NCI-H1092 (cell line): ENCODE measurements around the gene COG6.

ENCODE experiments used
- DNase-seq: peaks from one replicate; lab custom pipeline; 2025; lab: John Stamatoyannopoulos, UW

COG6 gene

GRCh38 chr13:39770221-39771090 lies 115.0 kb downstream of the COG6 start:
- no peak for DNase-seq

DNA sequence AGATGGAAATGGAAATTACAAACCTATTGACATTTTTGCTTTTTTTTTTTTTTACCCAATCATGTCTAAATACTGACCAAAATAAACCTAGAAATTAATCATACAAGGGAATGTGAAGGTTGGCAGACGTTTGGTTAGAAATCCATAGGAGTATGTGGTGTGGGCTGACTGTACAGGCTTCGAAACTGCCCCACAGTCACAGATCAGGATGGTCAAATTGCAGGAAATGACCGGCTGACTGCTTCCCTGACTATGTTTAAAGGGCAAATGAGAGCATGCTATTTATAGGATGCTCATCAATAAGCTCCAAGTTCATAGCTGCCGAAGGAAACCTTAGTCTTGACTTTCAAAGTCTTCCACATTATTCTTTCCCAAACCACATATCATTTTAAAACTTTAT lies 118.4 kb downstream of the COG6 start:
- DNase-seq: no peak

DNA sequence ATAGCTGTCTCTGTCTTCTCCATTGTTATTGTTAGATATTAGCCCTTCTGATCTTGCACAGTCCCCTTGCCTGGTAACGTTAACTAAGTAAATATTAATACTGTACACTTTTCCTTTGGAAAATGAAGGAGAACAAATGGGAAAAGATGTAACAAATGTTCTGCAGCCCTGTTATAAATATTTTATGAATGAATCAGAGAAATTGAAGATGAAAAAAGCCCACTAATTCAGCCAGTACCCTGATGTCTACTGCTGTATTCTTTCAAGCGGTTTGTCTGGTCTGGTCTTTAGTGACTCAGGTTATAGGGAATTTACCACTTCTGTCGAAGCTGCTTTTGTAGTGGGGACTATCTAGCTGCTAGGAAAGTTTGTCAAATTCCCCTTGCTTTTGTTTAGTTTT lies 121.0 kb downstream of the COG6 start:
- DNase-seq: no peak

DNA sequence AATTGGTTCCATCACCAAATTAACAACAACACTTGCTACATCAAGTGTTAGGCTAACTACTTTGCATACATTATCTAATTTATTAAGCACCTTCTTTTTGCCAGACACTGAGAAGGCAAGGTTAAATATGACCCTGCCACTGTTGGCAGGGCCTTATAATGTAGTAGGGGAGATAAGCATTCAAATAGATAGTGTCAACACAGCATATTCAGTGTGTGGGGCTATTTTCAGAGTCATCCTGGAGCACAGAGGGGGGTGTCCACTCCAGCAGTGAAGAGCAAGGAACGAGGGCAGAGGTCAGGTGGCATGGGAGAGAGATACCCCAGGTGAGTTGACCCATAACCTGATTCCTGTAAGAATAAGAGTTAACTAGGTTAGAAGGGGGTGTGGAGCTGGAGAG lies 121.6 kb downstream of the COG6 start:
- DNase-seq: no peak

GRCh38 chr13:39777527-39778061 lies 122.1 kb downstream of the COG6 start:
- no peak for DNase-seq

DNA sequence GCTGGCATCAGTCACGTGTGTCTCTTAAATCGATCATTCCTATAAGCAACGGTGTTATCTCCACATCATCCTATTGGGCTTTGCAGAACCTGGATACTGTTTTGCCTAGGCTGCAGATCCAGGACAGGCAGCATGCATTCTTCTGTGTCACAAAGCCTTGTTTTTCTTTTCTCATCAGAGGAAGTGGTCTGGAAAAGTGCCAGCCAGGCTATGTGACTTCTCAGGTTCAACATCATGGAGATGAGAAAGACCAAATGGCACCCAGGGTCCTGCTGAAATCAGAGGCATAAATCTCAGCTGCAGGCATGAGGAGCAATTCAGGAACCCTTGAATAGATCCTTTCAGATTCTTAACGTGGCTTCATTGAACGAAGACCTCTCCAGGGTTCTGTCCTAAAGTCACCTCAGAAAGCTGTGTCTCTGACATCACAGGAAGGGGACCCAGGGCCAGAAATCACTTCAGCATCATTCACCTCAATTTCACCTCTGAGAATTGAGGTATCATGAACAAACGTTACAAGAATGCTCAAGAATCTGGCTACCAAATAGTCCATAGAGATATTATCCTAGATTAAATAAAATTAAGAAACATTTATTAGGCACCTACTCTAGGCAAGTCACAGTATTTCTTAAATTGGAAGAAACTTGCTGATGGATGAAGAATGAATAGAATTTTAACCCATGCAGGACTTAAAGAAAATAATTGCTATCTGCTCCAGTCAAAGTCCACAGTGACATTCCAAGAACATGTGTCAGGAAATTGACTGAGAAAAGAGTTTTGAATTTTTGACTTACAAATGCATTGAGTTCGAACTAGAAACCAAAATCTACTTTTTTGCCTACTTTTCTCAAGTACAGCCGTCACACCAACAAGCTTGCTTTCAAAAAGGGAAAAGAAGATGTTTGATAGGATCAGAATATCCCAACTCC lies 124.1 kb downstream of the COG6 start:
- no peak for DNase-seq

DNA sequence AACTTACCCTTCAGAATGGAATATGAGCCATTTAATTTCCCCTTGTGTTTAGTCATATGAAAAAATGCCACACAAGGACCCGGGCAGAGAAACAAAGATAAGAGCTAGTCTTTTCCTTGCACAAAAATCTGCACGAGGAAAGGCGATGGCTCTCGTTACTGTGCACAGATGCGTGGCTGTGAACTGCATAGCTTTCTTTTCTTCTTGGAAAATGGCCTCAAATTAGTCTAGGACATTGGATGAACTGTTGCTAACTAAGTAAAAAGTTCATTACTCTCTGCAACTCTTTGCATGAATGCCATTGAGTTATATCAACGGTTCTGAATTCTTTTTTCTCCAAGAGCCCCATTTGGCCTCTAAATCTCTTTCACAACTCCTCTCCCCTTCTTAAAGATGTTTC lies 125.2 kb downstream of the COG6 start:
- no peak for DNase-seq

- no peak for DNase-seq
Measured at GRCh38 chr13:39781381-39781780, 125.9 kb downstream of the COG6 start.

DNA sequence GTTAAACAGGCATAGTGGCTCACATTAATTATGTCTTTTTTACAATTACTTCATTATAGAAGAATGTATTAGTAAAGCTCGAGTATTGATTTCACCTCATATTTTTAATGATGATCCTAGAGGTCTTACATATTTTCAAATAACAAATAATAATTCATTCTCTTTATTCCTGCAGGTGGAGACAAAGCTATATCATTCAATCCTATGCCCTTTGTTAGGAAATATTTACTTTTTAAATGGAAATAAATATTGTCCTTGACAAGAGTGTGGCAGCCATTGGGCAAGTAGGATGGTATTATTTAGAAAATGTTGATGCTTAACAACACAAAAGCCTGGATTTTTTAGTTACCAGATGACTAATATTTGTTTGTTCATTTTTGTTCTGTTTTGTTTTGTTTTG lies 127.6 kb downstream of the COG6 start:
- DNase-seq: no peak

GRCh38 chr13:39784347-39784746 lies 128.9 kb downstream of the COG6 start:
- DNase-seq: no peak

DNA sequence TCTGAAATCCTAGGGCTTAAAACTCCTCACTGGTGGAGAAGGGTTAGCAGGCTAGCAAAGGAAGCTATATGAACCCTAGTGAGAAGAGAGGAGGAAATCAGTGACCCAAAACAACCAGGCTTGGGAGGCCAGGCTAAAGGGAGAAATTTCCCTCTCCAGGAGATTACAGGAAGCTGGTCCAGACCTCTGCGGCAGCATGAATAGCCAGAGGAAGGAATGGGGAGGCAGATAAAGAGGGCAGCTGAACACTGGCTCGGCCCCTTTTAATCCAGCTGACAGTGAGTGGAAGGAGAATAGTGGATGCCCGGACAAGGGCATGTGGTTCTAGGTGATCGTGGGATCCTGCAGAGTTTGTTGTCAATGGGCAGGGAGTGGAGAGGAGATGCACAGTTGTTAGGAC lies 130.6 kb downstream of the COG6 start:
- no peak for DNase-seq

DNA sequence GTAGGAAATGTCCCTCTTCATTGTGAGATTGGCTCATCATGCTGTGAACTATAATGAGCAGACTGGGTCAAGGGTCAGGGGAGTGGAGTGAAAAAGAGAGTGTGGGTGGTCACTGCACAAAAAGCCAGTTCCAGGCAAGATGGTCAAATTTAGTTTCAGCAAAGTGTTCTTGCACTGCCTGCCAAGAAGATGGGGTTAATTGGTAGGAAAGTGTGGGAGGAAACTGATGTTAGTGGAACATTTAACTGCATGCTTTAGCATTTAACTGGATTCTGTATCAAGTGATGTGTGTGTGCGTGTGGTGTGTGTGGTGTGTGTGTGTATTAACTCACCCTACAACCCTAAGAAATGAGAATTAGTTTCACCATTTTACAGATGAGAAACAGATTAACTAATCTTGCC lies 131.6 kb downstream of the COG6 start:
- no peak for DNase-seq

GRCh38 chr13:39788102-39788501 lies 132.6 kb downstream of the COG6 start:
- DNase-seq: no peak

DNA sequence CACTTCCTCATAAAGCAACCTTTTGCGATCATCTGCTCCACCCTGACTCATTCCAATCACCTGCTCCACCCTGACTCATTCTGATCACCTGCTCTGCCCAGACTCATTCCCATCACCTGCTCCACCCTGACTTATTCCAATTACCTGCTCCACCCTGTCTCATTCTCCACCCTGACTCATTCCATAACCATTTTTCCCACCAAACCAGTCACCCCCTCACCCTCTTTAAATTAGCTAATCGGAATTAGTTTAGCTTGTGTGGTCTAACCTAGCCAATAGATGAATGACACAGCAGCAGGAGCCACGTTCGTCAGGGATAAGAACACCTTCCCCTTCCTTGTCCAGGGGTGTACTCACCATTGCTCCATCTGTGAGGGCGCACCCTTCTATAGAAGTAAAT lies 134.0 kb downstream of the COG6 start:
- no peak for DNase-seq
